Activated naive CD8-positive, alpha-beta T cell treated with anti-CD3 and anti-CD28 coated beads, Interleukin-2, amount 50 U/mL, for 24 hours (primary cell): ENCODE data around the gene POLR2J.
"Not testable (repeated sequence)": the region's sequence is repeated elsewhere in the genome, so short reads cannot be mapped to it uniquely, and the experiment has no call there.

Experiments
- ATAC-seq: fragments of 150-1000 bp; cut with Tn5 transposase; one replicate; pipeline ENCODE4 v1.10.0; 2021
- DNase-seq: peaks from one replicate; pipeline ENCODE4 v3.0.0; 2021
- H3K27ac Mint-ChIP-seq: one replicate; pipeline ENCODE4 v1.8.0; 2021; ENCODE audit warnings: mild to moderate bottlenecking, mixed read lengths
- H3K27me3 Mint-ChIP-seq: one replicate; pipeline ENCODE4 v1.8.0; 2021; ENCODE audit warnings: mixed read lengths
- H3K36me3 Mint-ChIP-seq: one replicate; pipeline ENCODE4 v1.8.0; 2021; ENCODE audit warnings: low read depth, mixed read lengths
- H3K4me1 Mint-ChIP-seq: one replicate; pipeline ENCODE4 v1.8.0; 2021; ENCODE audit warnings: mixed read lengths
- H3K4me3 Mint-ChIP-seq: one replicate; pipeline ENCODE4 v1.8.0; 2021; ENCODE audit warnings: mild to moderate bottlenecking, moderate library complexity, mixed read lengths
- H3K9me3 Mint-ChIP-seq: one replicate; pipeline ENCODE4 v1.8.0; 2021; ENCODE audit warnings: mixed read lengths

Gene POLR2J

GRCh38 chr7:102505298-102506185 is 26.8 kb upstream of the POLR2J start:
- not testable (repeated sequence) for H3K36me3 Mint-ChIP-seq, H3K27ac Mint-ChIP-seq, H3K27me3 Mint-ChIP-seq, H3K4me1 Mint-ChIP-seq, H3K9me3 Mint-ChIP-seq, H3K4me3 Mint-ChIP-seq, ATAC-seq, DNase-seq

DNA sequence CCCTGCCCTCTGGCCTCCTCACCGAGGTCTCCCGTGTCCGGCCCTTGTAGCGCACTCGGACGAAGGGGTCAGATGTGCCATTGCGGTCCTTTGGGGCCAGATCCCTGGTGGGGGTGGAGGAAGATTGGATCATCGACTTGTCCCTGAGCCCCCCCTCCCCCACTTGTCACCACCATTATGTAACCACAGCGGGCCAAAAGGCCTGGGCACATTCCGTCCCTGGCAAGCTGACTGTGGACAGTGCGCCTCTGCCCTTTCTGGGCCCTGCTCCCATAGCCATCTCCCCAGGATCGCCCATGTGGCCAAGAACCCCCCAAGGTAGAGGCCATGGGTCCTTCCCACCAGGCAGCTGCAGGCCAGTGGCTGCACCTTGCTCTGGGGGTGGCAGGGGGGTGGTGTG is 24.4 kb upstream of the POLR2J start:
- not testable (repeated sequence) for DNase-seq, H3K27me3 Mint-ChIP-seq, ATAC-seq, H3K9me3 Mint-ChIP-seq, H3K36me3 Mint-ChIP-seq, H3K4me3 Mint-ChIP-seq, H3K4me1 Mint-ChIP-seq, H3K27ac Mint-ChIP-seq

DNA sequence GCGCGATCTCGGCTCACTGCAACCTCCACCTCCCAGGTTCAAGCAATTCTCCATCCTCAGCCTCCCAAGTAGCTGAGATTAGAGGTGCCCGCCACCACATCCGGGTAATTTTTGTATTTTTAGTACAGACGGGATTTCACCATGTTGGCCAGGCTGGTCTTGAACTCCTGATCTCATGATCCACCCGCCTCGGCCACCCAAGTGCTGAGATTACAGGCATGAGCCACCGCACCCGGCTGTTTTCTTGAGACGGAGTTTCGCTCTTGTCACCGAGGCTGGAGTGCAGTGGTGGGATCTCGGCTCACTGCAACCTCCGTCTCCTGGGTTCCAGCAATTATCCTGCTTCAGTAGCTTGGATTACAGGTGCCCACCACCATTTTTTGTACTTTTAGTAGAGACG is 19.6 kb upstream of the POLR2J start:
- H3K9me3 Mint-ChIP-seq, ATAC-seq, H3K4me1 Mint-ChIP-seq, H3K27ac Mint-ChIP-seq, DNase-seq, H3K27me3 Mint-ChIP-seq, H3K36me3 Mint-ChIP-seq, H3K4me3 Mint-ChIP-seq: not testable (repeated sequence)

DNA sequence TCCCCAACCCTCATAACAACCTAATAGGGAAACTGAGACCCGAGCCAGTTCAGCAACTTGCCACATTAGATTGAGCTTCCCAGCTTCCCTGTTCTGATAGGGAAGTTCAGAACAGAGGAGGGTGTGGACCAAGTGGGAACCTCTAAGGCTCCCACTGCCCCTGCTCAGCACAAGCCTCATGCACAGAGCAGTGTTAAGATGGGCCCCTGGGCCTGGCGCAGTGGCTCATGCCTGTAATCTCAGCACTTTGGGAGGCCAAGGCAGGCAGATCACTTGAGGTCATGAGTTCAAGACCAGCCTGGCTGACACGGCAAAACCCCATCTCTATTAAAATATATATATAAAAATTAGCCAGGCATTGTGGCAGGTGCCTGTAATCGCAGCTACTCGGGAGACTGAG is 18.6 kb upstream of the POLR2J start:
- H3K27me3 Mint-ChIP-seq, H3K36me3 Mint-ChIP-seq, H3K4me3 Mint-ChIP-seq, DNase-seq, H3K4me1 Mint-ChIP-seq, H3K9me3 Mint-ChIP-seq, H3K27ac Mint-ChIP-seq, ATAC-seq: not testable (repeated sequence)

GRCh38 chr7:102496861-102497260 is 18.1 kb upstream of the POLR2J start:
- H3K4me1 Mint-ChIP-seq, H3K4me3 Mint-ChIP-seq, DNase-seq, ATAC-seq, H3K27me3 Mint-ChIP-seq, H3K9me3 Mint-ChIP-seq, H3K27ac Mint-ChIP-seq, H3K36me3 Mint-ChIP-seq: not testable (repeated sequence)

GRCh38 chr7:102494473-102495149 is 15.9 kb upstream of the POLR2J start:
- not testable (repeated sequence) for DNase-seq, H3K9me3 Mint-ChIP-seq, H3K27ac Mint-ChIP-seq, H3K27me3 Mint-ChIP-seq, H3K4me1 Mint-ChIP-seq, H3K36me3 Mint-ChIP-seq, H3K4me3 Mint-ChIP-seq
- peak; percentile 72 for ATAC-seq

GRCh38 chr7:102494026-102494425 is 15.3 kb upstream of the POLR2J start:
- peak; percentile 21 for DNase-seq
- H3K4me3 Mint-ChIP-seq, ATAC-seq, H3K9me3 Mint-ChIP-seq, H3K4me1 Mint-ChIP-seq, H3K36me3 Mint-ChIP-seq, H3K27me3 Mint-ChIP-seq, H3K27ac Mint-ChIP-seq: not testable (repeated sequence)

GRCh38 chr7:102493220-102493935 is 14.7 kb upstream of the POLR2J start:
- H3K27me3 Mint-ChIP-seq, H3K4me3 Mint-ChIP-seq, H3K4me1 Mint-ChIP-seq, H3K9me3 Mint-ChIP-seq, DNase-seq, H3K36me3 Mint-ChIP-seq, H3K27ac Mint-ChIP-seq: not testable (repeated sequence)
- ATAC-seq: peak; percentile 44

DNA sequence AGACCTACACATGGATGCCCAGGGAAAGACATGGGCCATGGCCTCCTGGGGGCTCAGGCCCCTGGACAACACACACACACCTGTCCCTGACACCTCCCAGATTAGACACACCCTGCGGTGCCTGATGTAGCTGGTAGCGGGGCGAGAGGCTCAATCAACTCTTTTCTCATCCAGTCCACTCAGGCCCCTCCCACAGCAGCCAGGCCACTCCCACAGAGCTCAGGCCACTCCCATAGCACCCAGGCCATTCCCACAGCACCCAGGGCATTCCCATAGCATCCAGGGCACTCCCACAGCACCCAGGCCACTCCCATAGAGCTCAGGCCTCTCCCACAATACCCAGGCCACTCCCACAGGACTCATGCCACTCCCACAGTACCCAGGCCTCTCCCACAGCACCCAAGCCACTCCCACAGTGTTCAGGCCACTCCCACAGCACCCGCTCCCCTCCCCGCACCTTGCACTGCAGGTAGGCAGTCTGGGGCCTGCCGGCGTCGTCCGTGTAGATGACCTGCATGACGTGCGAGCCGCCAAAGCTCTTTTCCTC is 11.9 kb upstream of the POLR2J start:
- H3K4me1 Mint-ChIP-seq, H3K27me3 Mint-ChIP-seq, H3K9me3 Mint-ChIP-seq, H3K36me3 Mint-ChIP-seq, H3K4me3 Mint-ChIP-seq, H3K27ac Mint-ChIP-seq: not testable (repeated sequence)
- ATAC-seq (peak; percentile 66), DNase-seq (peak; percentile 75)

DNA sequence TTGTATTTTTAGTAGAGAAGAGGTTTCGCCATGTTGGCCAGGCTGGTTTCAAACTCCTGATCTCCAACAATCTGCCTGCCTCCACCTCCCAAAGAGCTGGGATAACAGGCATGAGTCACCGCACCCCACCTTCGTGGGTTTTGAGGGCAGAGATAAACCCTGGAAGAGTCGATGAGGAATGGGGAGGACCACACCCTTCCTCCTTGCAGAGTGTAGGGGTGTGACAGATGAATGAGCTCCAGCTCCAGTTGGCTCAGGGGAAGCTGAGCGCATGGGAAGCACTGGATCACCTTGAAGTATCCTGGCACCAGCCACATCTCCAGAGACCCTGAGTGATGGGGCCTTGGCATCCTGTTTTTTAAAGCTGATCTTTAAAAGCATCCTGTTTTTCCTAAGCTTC is 5.6 kb upstream of the POLR2J start:
- ATAC-seq, H3K27me3 Mint-ChIP-seq, H3K36me3 Mint-ChIP-seq, H3K4me1 Mint-ChIP-seq, DNase-seq, H3K27ac Mint-ChIP-seq, H3K4me3 Mint-ChIP-seq, H3K9me3 Mint-ChIP-seq: not testable (repeated sequence)

GRCh38 chr7:102481962-102482361 is 3.2 kb upstream of the POLR2J start:
- not testable (repeated sequence) for H3K4me1 Mint-ChIP-seq, H3K27ac Mint-ChIP-seq, DNase-seq

DNA sequence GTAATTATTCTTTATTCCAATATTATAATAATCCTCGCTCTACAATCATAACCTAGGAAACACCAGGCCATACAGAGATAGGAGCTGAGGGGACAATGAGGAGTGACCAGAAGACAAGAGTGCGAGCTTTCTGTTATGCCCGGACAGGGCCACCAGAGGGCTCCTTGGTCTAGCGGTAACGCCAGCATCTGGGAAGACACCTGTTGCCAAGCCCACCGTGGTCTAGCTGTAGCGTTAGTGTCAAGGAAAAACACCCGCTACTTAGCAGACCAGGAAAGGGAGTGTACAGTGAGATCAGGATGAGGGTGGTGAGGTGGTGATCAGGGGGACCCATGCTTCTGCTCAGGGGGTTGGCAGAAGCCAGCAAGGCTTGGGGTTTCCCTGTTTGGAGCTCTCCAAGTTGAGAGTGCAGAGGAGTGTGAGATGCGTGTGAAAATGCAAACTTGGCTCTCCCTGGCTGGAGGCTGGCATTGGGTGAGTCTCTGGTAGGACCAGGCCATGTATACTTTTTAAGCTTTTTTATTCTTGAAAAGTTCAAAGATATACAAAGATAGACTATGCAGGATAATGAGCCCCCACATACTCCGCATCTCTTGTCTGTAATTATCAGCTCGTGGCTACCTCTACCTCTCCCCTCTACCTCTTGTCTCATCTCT is 1.4 kb upstream of the POLR2J start:
- H3K27me3 Mint-ChIP-seq, H3K4me3 Mint-ChIP-seq, H3K9me3 Mint-ChIP-seq, H3K27ac Mint-ChIP-seq, H3K4me1 Mint-ChIP-seq, ATAC-seq, H3K36me3 Mint-ChIP-seq: not testable (repeated sequence)
- peak; percentile 48 for DNase-seq

More at GRCh38 chr7:102481962-102482361, 3.2 kb upstream of the POLR2J start:
- not testable (repeated sequence) for H3K36me3 Mint-ChIP-seq, ATAC-seq, H3K27me3 Mint-ChIP-seq, H3K4me3 Mint-ChIP-seq, H3K9me3 Mint-ChIP-seq

GRCh38 chr7:102479209-102479584 is 475 bp upstream of the POLR2J start:
- H3K36me3 Mint-ChIP-seq, H3K4me3 Mint-ChIP-seq, DNase-seq, H3K9me3 Mint-ChIP-seq, H3K4me1 Mint-ChIP-seq, H3K27ac Mint-ChIP-seq, H3K27me3 Mint-ChIP-seq: not testable (repeated sequence)
- ATAC-seq: peak; percentile 26

DNA sequence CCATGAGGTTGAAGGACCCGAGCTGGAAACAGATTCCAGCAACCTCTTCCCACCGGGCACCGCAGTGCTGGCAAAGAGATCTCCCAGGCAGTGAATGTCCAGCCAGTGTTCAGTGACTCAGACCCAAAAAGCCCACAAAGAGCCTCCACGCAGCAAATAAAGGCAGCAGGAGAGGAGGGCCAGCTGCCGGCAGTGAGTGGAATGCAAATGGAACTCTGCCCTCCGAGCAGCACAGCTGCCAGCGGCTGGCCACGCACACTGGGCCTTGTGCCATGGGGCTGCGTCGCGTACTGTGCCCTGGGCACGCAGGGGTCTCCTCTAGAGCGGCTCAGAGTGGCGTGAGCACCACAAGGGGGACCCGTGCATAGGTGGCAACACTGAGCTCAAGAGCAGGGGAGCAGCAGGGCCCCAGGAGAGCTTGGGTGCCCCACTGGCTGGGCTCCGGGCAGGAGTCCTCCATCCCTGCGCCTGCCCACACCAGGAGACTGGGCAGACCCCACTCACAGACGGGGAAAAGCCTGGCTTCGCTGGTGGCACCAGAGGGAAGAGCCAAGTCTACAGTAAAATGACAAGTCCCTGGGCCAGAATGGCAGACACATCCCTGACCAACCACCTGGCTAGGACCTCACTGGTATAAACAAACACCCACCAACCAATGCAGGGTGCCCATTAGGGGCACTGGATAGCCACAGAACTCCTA is 3.8 kb downstream of the POLR2J start:
- H3K4me3 Mint-ChIP-seq, H3K27ac Mint-ChIP-seq, H3K4me1 Mint-ChIP-seq, H3K36me3 Mint-ChIP-seq, ATAC-seq, DNase-seq, H3K27me3 Mint-ChIP-seq, H3K9me3 Mint-ChIP-seq: not testable (repeated sequence)
